ENCODE measurements around the gene TCEA2. TPM values are rescaled to one million over a fixed set of nuclear protein-coding genes. Genes with fewer than 3 reads are reported as not detected.

The TCEA2 gene
- total and polyA plus RNA-seq, 2 of the 13 experiments (the other 11 are each of a cell fraction or from before 2014, with no cell fraction given): 28.1 to 33.7 TPM

DNA sequence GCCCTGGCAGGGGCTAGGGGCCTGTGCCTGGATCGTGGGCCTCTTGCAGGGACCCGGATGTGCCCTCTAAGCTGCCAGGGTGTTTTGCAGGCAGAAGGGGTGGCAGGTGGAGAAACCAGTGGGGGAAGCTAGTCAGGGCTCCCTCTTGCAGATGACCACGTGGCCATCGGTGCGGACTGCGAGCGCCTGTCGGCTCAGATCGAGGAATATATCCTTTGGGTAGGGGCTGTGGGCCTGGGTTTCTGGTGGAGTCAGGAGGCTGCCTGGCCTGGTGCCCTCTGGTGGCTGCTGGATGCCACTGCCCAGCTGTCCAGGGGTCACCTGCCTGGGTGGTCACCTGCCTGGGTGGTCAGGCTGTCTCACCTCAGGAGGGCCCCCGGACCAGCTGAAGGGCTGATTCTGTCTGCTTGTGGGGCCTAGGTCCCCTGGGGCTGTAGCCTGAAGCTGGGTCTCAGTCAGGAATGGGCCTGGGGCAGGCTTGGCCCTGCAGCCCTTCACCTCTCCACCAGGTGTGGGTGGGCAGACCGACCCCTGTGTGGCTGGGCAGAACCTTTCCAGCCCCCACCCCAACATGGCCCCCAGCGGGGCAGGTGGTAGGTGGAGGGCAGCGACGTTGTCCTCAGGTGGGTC lies 6.7 kb downstream of the TCEA2 start (continued):
- TF ChIP-seq ZNF589 (CRISPR knock-in tag; conservative IDR thresholded peaks at IDR 0.05) (no peak), ZNF296 (CRISPR knock-in tag; conservative IDR thresholded peaks at IDR 0.05) (0 out of 2 replicates have a peak, but pooled peaks have one; percentile 33), SRSF4 (IDR thresholded peaks at IDR 0.05; ENCODE audit: low read depth, low read length, poor library complexity, severe bottlenecking) (no peak), ZNF768 (CRISPR knock-in tag; IDR thresholded peaks at IDR 0.05) (no peak), ZNF792 (CRISPR knock-in tag; IDR thresholded peaks at IDR 0.05) (no peak), ZNF652 (CRISPR knock-in tag; IDR thresholded peaks at IDR 0.05; ENCODE audit: borderline replicate concordance, low read depth) (no peak), ISX (CRISPR knock-in tag; conservative IDR thresholded peaks at IDR 0.05) (no peak), KDM2A (CRISPR knock-in tag; IDR thresholded peaks at IDR 0.05; ENCODE audit: borderline replicate concordance, low read depth) (peak; percentile 68; the same call in 1 of the 2 replicates), MIER3 (CRISPR knock-in tag; IDR thresholded peaks at IDR 0.05; ENCODE audit: borderline replicate concordance) (no peak; the same call in 1 of the 2 replicates), NFRKB (IDR thresholded peaks at IDR 0.05) (no peak), MEIS2 (CRISPR knock-in tag; IDR thresholded peaks at IDR 0.05) (no peak), ZNF703 (CRISPR knock-in tag; IDR thresholded peaks at IDR 0.05; ENCODE audit: borderline replicate concordance) (no peak), SNAPC2 (CRISPR knock-in tag; IDR thresholded peaks at IDR 0.05) (no peak), KDM4B (CRISPR knock-in tag; IDR thresholded peaks at IDR 0.05) (peak; percentile 34; the same call in 1 of the 2 replicates)
- TF ChIP-seq, protein P1, sequence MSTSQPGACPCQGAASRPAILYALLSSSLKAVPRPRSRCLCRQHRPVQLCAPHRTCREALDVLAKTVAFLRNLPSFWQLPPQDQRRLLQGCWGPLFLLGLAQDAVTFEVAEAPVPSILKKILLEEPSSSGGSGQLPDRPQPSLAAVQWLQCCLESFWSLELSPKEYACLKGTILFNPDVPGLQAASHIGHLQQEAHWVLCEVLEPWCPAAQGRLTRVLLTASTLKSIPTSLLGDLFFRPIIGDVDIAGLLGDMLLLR (CRISPR knock-in tag; IDR thresholded peaks at IDR 0.05): peak; percentile 51; the same call in 1 of the 2 replicates
- TF ChIP-seq, protein P2, sequence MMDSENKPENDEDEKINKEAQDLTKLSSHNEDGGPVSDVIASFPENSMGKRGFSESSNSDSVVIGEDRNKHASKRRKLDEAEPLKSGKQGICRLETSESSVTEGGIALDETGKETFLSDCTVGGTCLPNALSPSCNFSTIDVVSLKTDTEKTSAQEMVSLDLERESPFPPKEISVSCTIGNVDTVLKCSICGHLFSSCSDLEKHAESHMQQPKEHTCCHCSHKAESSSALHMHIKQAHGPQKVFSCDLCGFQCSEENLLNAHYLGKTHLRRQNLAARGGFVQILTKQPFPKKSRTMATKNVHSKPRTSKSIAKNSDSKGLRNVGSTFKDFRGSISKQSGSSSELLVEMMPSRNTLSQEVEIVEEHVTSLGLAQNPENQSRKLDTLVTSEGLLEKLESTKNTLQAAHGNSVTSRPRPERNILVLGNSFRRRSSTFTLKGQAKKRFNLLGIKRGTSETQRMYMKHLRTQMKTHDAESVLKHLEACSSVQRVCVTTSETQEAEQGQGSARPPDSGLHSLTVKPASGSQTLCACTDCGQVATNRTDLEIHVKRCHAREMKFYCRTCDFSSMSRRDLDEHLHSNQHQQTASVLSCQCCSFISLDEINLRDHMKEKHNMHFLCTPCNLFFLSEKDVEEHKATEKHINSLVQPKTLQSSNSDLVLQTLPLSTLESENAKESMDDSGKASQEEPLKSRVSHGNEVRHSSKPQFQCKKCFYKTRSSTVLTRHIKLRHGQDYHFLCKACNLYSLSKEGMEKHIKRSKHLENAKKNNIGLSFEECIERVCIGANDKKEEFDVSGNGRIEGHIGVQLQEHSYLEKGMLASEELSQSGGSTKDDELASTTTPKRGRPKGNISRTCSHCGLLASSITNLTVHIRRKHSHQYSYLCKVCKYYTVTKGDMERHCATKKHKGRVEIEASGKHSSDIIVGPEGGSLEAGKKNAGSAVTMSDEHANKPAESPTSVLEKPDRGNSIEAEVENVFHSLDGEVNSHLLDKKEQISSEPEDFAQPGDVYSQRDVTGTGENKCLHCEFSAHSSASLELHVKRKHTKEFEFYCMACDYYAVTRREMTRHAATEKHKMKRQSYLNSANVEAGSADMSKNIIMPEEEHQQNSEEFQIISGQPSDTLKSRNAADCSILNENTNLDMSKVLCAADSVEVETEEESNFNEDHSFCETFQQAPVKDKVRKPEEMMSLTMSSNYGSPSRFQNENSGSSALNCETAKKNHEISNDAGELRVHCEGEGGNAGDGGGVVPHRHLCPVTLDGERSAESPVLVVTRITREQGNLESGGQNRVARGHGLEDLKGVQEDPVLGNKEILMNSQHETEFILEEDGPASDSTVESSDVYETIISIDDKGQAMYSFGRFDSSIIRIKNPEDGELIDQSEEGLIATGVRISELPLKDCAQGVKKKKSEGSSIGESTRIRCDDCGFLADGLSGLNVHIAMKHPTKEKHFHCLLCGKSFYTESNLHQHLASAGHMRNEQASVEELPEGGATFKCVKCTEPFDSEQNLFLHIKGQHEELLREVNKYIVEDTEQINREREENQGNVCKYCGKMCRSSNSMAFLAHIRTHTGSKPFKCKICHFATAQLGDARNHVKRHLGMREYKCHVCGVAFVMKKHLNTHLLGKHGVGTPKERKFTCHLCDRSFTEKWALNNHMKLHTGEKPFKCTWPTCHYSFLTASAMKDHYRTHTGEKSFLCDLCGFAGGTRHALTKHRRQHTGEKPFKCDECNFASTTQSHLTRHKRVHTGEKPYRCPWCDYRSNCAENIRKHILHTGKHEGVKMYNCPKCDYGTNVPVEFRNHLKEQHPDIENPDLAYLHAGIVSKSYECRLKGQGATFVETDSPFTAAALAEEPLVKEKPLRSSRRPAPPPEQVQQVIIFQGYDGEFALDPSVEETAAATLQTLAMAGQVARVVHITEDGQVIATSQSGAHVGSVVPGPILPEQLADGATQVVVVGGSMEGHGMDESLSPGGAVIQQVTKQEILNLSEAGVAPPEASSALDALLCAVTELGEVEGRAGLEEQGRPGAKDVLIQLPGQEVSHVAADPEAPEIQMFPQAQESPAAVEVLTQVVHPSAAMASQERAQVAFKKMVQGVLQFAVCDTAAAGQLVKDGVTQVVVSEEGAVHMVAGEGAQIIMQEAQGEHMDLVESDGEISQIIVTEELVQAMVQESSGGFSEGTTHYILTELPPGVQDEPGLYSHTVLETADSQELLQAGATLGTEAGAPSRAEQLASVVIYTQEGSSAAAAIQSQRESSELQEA (CRISPR knock-in tag; IDR thresholded peaks at IDR 0.05; ENCODE audit: not compliant biosample characterization): no peak
- TF ChIP-seq, protein P3, sequence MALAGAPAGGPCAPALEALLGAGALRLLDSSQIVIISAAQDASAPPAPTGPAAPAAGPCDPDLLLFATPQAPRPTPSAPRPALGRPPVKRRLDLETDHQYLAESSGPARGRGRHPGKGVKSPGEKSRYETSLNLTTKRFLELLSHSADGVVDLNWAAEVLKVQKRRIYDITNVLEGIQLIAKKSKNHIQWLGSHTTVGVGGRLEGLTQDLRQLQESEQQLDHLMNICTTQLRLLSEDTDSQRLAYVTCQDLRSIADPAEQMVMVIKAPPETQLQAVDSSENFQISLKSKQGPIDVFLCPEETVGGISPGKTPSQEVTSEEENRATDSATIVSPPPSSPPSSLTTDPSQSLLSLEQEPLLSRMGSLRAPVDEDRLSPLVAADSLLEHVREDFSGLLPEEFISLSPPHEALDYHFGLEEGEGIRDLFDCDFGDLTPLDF (CRISPR knock-in tag; IDR thresholded peaks at IDR 0.05): no peak
- TF ChIP-seq, protein P4, sequence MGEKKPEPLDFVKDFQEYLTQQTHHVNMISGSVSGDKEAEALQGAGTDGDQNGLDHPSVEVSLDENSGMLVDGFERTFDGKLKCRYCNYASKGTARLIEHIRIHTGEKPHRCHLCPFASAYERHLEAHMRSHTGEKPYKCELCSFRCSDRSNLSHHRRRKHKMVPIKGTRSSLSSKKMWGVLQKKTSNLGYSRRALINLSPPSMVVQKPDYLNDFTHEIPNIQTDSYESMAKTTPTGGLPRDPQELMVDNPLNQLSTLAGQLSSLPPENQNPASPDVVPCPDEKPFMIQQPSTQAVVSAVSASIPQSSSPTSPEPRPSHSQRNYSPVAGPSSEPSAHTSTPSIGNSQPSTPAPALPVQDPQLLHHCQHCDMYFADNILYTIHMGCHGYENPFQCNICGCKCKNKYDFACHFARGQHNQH (CRISPR knock-in tag; IDR thresholded peaks at IDR 0.05): peak; percentile 61; the same call in 1 of the 2 replicates
- TF ChIP-seq, protein P5, sequence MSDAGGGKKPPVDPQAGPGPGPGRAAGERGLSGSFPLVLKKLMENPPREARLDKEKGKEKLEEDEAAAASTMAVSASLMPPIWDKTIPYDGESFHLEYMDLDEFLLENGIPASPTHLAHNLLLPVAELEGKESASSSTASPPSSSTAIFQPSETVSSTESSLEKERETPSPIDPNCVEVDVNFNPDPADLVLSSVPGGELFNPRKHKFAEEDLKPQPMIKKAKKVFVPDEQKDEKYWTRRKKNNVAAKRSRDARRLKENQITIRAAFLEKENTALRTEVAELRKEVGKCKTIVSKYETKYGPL (CRISPR knock-in tag; IDR thresholded peaks at IDR 0.05): no peak
